Mesenchymal stem cell (in vitro differentiated cells and primary cell): ENCODE results near the gene PSMG3.
A peak's percentile ranks its signal among the peaks of the same experiment; 100 is the strongest.

Source experiments
- DNase-seq: peaks from one replicate; pipeline ENCODE4 v3.0.0-alpha.2; 2013
- H2AFZ ChIP-seq: one replicate; pipeline ENCODE4 v1.6.1; 2013; ENCODE audit warnings: low read depth, mild to moderate bottlenecking, control low read depth, inconsistent platforms, low read length, moderate library complexity
- H2AK5ac ChIP-seq: 2 replicates; pipeline ENCODE4 v1.6.1; 2013; ENCODE audit warnings: low read length, moderate library complexity, mild to moderate bottlenecking, inconsistent platforms; ENCODE audit not compliant: severe bottlenecking
- H2BK120ac ChIP-seq: one replicate; pipeline ENCODE4 v1.6.1; 2013; ENCODE audit warnings: low read depth, mild to moderate bottlenecking, inconsistent platforms, low read length, moderate library complexity
- H2BK12ac ChIP-seq, 2 experiments: one replicate each; pipeline ENCODE4 v1.6.1; 2013; ENCODE audit warnings: inconsistent platforms in 2 of 2, low read length in 2 of 2, mild to moderate bottlenecking in 2 of 2, moderate library complexity in 2 of 2, control low read depth in 1 of 2
- H2BK15ac ChIP-seq: one replicate; pipeline ENCODE4 v1.6.1; 2013; ENCODE audit warnings: mild to moderate bottlenecking, low read depth, inconsistent platforms; ENCODE audit not compliant: poor library complexity, severe bottlenecking
- H2BK5ac ChIP-seq: 2 replicates; pipeline ENCODE4 v1.6.1; 2013; ENCODE audit warnings: low read depth, mild to moderate bottlenecking, low read length, control low read depth, inconsistent platforms; ENCODE audit not compliant: poor library complexity, severe bottlenecking
- H3K14ac ChIP-seq, 2 experiments: one replicate each; pipeline ENCODE4 v1.6.1; 2013; ENCODE audit warnings: inconsistent platforms in 2 of 2, low read length in 2 of 2, control low read depth in 1 of 2, mild to moderate bottlenecking in 1 of 2, moderate library complexity in 1 of 2
- H3K18ac ChIP-seq, 2 experiments: one replicate each; pipeline ENCODE4 v1.6.1; 2013; ENCODE audit warnings: inconsistent platforms in 2 of 2, low read length in 2 of 2, control low read depth in 1 of 2, low read depth in 1 of 2, mild to moderate bottlenecking in 1 of 2
- H3K23ac ChIP-seq, 2 experiments: one replicate each; pipeline ENCODE4 v1.6.1; 2013; ENCODE audit warnings: inconsistent platforms in 2 of 2, low read length in 2 of 2, mild to moderate bottlenecking in 2 of 2, moderate library complexity in 2 of 2, control low read depth in 1 of 2
- H3K27ac ChIP-seq: 2 replicates; pipeline ENCODE4 v1.5.1; 2013; ENCODE audit warnings: mild to moderate bottlenecking, moderate library complexity, low read length, control low read depth, inconsistent platforms; ENCODE audit not compliant: poor library complexity, severe bottlenecking
- H3K27me3 ChIP-seq, 2 experiments: 2 replicates each; pipeline versions ENCODE4 v1.6.1 to v1.7.0; 2013; ENCODE audit warnings: low read length in 2 of 2, mild to moderate bottlenecking in 2 of 2, moderate library complexity in 2 of 2, control low read depth in 1 of 2, inconsistent platforms in 1 of 2; ENCODE audit not compliant: control insufficient read depth in 1 of 2, insufficient read depth in 1 of 2
- H3K36me3 ChIP-seq, 2 experiments: 2 replicates each; pipeline versions ENCODE4 v1.6.1 to v1.7.0; 2013; ENCODE audit warnings: low read length in 2 of 2, control low read depth in 1 of 2, inconsistent platforms in 1 of 2, low read depth in 1 of 2, mild to moderate bottlenecking in 1 of 2; ENCODE audit not compliant: insufficient read depth in 2 of 2, control insufficient read depth in 1 of 2
- H3K4ac ChIP-seq, 2 experiments: one replicate each; pipeline ENCODE4 v1.6.1; 2013; ENCODE audit warnings: inconsistent platforms in 2 of 2, low read length in 2 of 2, mild to moderate bottlenecking in 2 of 2, moderate library complexity in 2 of 2, control low read depth in 1 of 2, low read depth in 1 of 2
- H3K4me1 ChIP-seq: 2 replicates; pipeline ENCODE4 v1.6.1; 2013; ENCODE audit warnings: low read depth, low read length, control low read depth; ENCODE audit not compliant: control insufficient read depth, insufficient read depth
- H3K4me2 ChIP-seq: 2 replicates; pipeline ENCODE4 v1.6.1; 2013; ENCODE audit warnings: low read length, mild to moderate bottlenecking, inconsistent platforms; ENCODE audit not compliant: poor library complexity, severe bottlenecking
- H3K4me3 ChIP-seq, 2 experiments: 2 replicates each; pipeline versions ENCODE4 v1.5.1 to v1.7.0; 2013; ENCODE audit warnings: low read length in 2 of 2, mild to moderate bottlenecking in 2 of 2, control low read depth in 1 of 2, low read depth in 1 of 2; ENCODE audit not compliant: insufficient read depth in 1 of 2
- H3K79me1 ChIP-seq: replicated peaks from 2 replicates; pipeline ENCODE4 v1.6.1; 2013; ENCODE audit warnings: mild to moderate bottlenecking, control low read depth, low read length, inconsistent platforms; ENCODE audit not compliant: poor library complexity, severe bottlenecking
- H3K9ac ChIP-seq: 2 replicates; pipeline ENCODE4 v1.7.0; 2013; ENCODE audit warnings: mild to moderate bottlenecking, low read length, moderate library complexity
- H3K9me3 ChIP-seq: 2 replicates; pipeline ENCODE4 v1.7.0; 2013; ENCODE audit warnings: mild to moderate bottlenecking, low read length; ENCODE audit not compliant: control insufficient read depth
- H4K8ac ChIP-seq: one replicate; pipeline ENCODE4 v1.6.1; 2013; ENCODE audit warnings: inconsistent platforms, mild to moderate bottlenecking, low read length, moderate library complexity
- H4K91ac ChIP-seq: one replicate; pipeline ENCODE4 v1.6.1; 2013; ENCODE audit warnings: mild to moderate bottlenecking, low read length, inconsistent platforms
- WGBS: methylation state at CpG from one replicate; pipeline ENCODE4 v1.1.7; 2013; ENCODE audit warnings: mixed read lengths; 5-methylcytosine and 5-hydroxymethylcytosine counted together

Gene PSMG3

GRCh38 chr7:1598961-1599639 is 29.3 kb upstream of the PSMG3 start:
- Histone ChIP-seq H3K27ac (no peak overlapping the region), H2BK15ac (no peak overlapping the region), H3K23ac (no peak overlapping the region), H3K18ac (no peak overlapping the region), H3K79me1 (no peaks in the 10 kb centered on the region), H3K9me3 (peaks cover 3% of the 10 kb centered on the region), H4K91ac (no peak overlapping the region), H3K4me3 (no peak overlapping the region), H3K9ac (no peak overlapping the region), H2BK5ac (no peak overlapping the region), H2BK120ac (no peak overlapping the region), H2BK12ac (no peak overlapping the region), H3K4ac (no peak overlapping the region), H3K14ac (no peak overlapping the region), H3K36me3 (no peaks in the 10 kb centered on the region), H3K4me2 (no peak overlapping the region), H2AK5ac (no peak overlapping the region), H3K27me3 (peaks cover 59 to 94% of the 10 kb centered on the region in 2 experiments), H2AFZ (no peak overlapping the region), H4K8ac (no peak overlapping the region), H3K4me1 (no peaks in the 10 kb centered on the region)
- WGBS, result 84% methylated on average over 12 of the region's 12 CpGs
- DNase-seq, result no peak

GRCh38 chr7:1598286-1598685 is 28.5 kb upstream of the PSMG3 start:
- Histone ChIP-seq H3K4me3 (no peak overlapping the region), H3K4me1 (no peaks in the 10 kb centered on the region), H3K27me3 (peaks cover 56 to 94% of the 10 kb centered on the region in 2 experiments), H2AK5ac (no peak overlapping the region), H3K36me3 (no peaks in the 10 kb centered on the region), H2BK15ac (no peak overlapping the region), H3K14ac (peak overlapping the region in 1 of 2 experiments; percentile 12), H3K23ac (no peak overlapping the region), H3K18ac (no peak overlapping the region), H2BK120ac (no peak overlapping the region), H4K91ac (no peak overlapping the region), H2BK12ac (no peak overlapping the region), H3K9ac (no peak overlapping the region), H3K27ac (no peak overlapping the region), H4K8ac (no peak overlapping the region), H3K79me1 (no peaks in the 10 kb centered on the region), H3K9me3 (peaks cover 3% of the 10 kb centered on the region), H2AFZ (no peak overlapping the region), H2BK5ac (no peak overlapping the region), H3K4ac (no peak overlapping the region), H3K4me2 (no peak overlapping the region)
- no peak for DNase-seq
- 85% methylated on average over 7 of the region's 7 CpGs for WGBS

- Histone ChIP-seq H2BK15ac (no peak overlapping the region), H3K4me1 (no peaks in the 10 kb centered on the region), H3K4me2 (no peak overlapping the region), H3K23ac (no peak overlapping the region), H3K9ac (no peak overlapping the region), H2BK120ac (no peak overlapping the region), H3K9me3 (peaks cover 3% of the 10 kb centered on the region), H3K14ac (no peak overlapping the region), H2AK5ac (no peak overlapping the region), H2BK12ac (no peak overlapping the region), H3K4ac (no peak overlapping the region), H3K36me3 (no peaks in the 10 kb centered on the region), H2BK5ac (no peak overlapping the region), H3K79me1 (no peaks in the 10 kb centered on the region), H3K18ac (no peak overlapping the region), H4K91ac (no peak overlapping the region), H2AFZ (no peak overlapping the region), H3K4me3 (no peak overlapping the region), H3K27me3 (peaks cover 60 to 94% of the 10 kb centered on the region in 2 experiments), H4K8ac (no peak overlapping the region), H3K27ac (no peak overlapping the region)
- DNase-seq, result no peak
- 97% methylated on average over 9 of the region's 11 CpGs for WGBS
Measured at GRCh38 chr7:1597791-1598190, 28.0 kb upstream of the PSMG3 start.

- Histone ChIP-seq H3K36me3 (no peaks in the 10 kb centered on the region), H4K91ac (no peak overlapping the region), H3K14ac (no peak overlapping the region), H3K9ac (no peak overlapping the region), H3K4me2 (no peak overlapping the region), H3K27me3 (peaks cover 63 to 96% of the 10 kb centered on the region in 2 experiments), H3K4me3 (no peak overlapping the region), H3K79me1 (no peaks in the 10 kb centered on the region), H2AFZ (no peak overlapping the region), H2BK5ac (no peak overlapping the region), H3K9me3 (peaks cover 3% of the 10 kb centered on the region), H3K18ac (no peak overlapping the region), H3K27ac (no peak overlapping the region), H3K4ac (no peak overlapping the region), H3K23ac (no peak overlapping the region), H2BK120ac (no peak overlapping the region), H2BK15ac (no peak overlapping the region), H3K4me1 (no peaks in the 10 kb centered on the region), H2AK5ac (no peak overlapping the region), H2BK12ac (no peak overlapping the region), H4K8ac (no peak overlapping the region)
- WGBS, result 87% methylated on average over 16 of the region's 16 CpGs
- DNase-seq, result no peak
Measured at GRCh38 chr7:1597066-1597760, 27.4 kb upstream of the PSMG3 start.
